ENCODE results near the gene BAIAP3. TPM values are rescaled to one million over a fixed set of nuclear protein-coding genes. Genes with fewer than 3 reads are reported as not detected.

Gene BAIAP3
- polyA plus RNA-seq, 1 donor from 2014 or later = 65.2 TPM

DNA sequence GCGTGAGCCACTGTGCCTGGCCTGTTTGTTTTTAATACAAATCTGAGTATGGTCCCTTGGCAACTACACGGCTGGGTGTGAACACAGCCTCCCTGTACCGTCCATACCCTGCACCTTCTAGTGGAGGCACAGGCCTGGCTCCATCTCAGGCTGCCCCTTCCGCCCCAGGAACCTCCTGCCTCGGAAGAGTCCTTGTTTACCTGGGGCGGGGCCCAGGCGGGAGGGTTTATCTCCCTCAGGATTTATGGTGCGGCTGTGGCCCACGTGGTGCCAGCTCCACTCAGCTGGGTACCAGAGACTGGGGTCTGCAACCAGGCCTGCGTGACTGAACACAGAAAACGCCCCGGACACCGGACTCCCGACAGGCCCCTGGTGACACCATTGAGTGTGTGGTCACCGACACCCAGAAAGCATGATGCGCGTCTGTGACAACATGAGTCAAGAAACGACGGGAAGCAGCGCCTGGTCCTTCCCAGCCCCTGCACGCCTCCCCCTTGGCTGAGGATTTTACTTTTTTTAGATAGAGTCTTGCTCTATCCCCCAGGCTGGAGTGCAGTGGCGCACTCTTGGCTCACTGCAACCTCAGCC lies 62.1 kb downstream of the BAIAP3 start:
- no peaks in the 10 kb centered on the region for H3F3A ChIP-seq (ENCODE audit: insufficient read depth, low read length, poor library complexity, severe bottlenecking)
- no peaks in the 10 kb centered on the region for H3K79me2 ChIP-seq (replicated peaks; ENCODE audit: insufficient read depth, low read length)
- H3K27me3 ChIP-seq (ENCODE audit: insufficient read depth, low read depth, low read length) = no peaks in the 10 kb centered on the region
- no peaks in the 10 kb centered on the region for H3K9me2 ChIP-seq (ENCODE audit: insufficient read depth, low read length)
- no peak overlapping the region for H3K4me2 ChIP-seq (ENCODE audit: low read length)
- no peaks in the 10 kb centered on the region for H4K20me1 ChIP-seq (ENCODE audit: insufficient read depth)
- no peak overlapping the region for H3K27ac ChIP-seq (ENCODE audit: low read length)
- H3K9ac ChIP-seq (ENCODE audit: low read length) = no peak overlapping the region
- H3K9me3 ChIP-seq (ENCODE audit: low read length) = no peaks in the 10 kb centered on the region
- no peak overlapping the region for H2AFZ ChIP-seq (ENCODE audit: low read depth, low read length)
- no peak overlapping the region for H3K4me3 ChIP-seq (ENCODE audit: low read length)
- TF ChIP-seq SMC3 (conservative IDR thresholded peaks at IDR 0.05; ENCODE audit: poor library complexity) (no peak), MXI1 (conservative IDR thresholded peaks at IDR 0.05; ENCODE audit: poor library complexity, severe bottlenecking) (no peak), RAD21 (conservative IDR thresholded peaks at IDR 0.05) (no peak), TAF1 (IDR thresholded peaks at IDR 0.05; ENCODE audit: low read depth) (no peak), POLR2AphosphoS5 (IDR thresholded peaks at IDR 0.05) (no peak), EP300 (conservative IDR thresholded peaks at IDR 0.05; ENCODE audit: poor library complexity, severe bottlenecking) (no peak), EZH2 (IDR thresholded peaks at IDR 0.05; ENCODE audit: borderline replicate concordance, insufficient read depth, low read length, poor library complexity, severe bottlenecking) (no peak)
- TF ChIP-seq, protein P1, sequence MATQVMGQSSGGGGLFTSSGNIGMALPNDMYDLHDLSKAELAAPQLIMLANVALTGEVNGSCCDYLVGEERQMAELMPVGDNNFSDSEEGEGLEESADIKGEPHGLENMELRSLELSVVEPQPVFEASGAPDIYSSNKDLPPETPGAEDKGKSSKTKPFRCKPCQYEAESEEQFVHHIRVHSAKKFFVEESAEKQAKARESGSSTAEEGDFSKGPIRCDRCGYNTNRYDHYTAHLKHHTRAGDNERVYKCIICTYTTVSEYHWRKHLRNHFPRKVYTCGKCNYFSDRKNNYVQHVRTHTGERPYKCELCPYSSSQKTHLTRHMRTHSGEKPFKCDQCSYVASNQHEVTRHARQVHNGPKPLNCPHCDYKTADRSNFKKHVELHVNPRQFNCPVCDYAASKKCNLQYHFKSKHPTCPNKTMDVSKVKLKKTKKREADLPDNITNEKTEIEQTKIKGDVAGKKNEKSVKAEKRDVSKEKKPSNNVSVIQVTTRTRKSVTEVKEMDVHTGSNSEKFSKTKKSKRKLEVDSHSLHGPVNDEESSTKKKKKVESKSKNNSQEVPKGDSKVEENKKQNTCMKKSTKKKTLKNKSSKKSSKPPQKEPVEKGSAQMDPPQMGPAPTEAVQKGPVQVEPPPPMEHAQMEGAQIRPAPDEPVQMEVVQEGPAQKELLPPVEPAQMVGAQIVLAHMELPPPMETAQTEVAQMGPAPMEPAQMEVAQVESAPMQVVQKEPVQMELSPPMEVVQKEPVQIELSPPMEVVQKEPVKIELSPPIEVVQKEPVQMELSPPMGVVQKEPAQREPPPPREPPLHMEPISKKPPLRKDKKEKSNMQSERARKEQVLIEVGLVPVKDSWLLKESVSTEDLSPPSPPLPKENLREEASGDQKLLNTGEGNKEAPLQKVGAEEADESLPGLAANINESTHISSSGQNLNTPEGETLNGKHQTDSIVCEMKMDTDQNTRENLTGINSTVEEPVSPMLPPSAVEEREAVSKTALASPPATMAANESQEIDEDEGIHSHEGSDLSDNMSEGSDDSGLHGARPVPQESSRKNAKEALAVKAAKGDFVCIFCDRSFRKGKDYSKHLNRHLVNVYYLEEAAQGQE (IDR thresholded peaks at IDR 0.05; ENCODE audit: borderline replicate concordance) = no peak
- TF ChIP-seq, protein P2, sequence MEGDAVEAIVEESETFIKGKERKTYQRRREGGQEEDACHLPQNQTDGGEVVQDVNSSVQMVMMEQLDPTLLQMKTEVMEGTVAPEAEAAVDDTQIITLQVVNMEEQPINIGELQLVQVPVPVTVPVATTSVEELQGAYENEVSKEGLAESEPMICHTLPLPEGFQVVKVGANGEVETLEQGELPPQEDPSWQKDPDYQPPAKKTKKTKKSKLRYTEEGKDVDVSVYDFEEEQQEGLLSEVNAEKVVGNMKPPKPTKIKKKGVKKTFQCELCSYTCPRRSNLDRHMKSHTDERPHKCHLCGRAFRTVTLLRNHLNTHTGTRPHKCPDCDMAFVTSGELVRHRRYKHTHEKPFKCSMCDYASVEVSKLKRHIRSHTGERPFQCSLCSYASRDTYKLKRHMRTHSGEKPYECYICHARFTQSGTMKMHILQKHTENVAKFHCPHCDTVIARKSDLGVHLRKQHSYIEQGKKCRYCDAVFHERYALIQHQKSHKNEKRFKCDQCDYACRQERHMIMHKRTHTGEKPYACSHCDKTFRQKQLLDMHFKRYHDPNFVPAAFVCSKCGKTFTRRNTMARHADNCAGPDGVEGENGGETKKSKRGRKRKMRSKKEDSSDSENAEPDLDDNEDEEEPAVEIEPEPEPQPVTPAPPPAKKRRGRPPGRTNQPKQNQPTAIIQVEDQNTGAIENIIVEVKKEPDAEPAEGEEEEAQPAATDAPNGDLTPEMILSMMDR (IDR thresholded peaks at IDR 0.05; ENCODE audit: poor library complexity, severe bottlenecking) = no peak
- H3K36me3 ChIP-seq (ENCODE audit: insufficient read depth, low read length) = no peaks in the 10 kb centered on the region

DNA sequence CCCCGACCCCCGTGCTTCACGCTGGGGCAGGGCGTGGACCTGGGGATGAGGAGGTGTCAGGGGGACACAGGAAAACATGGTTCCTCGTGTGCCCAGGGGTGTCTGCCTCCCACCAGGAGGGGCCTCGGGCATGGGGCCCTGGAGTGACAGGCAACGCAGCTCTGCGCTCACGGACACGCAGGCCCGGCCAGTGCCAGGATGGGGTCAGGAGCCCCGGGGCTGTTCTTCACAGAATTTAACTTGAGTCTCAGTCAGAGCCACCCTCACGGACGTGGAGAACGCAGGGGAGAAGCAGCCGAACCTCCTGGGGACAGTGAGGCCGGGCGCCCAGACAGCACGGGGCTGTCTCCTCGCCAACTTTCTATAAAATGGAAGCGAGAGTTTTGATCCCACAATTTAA lies 64.3 kb downstream of the BAIAP3 start:
- Histone ChIP-seq H3K9me2 (ENCODE audit: insufficient read depth, low read length) (no peaks in the 10 kb centered on the region), H3K27ac (ENCODE audit: low read length) (no peak overlapping the region), H3K27me3 (ENCODE audit: insufficient read depth, low read depth, low read length) (no peaks in the 10 kb centered on the region), H3K36me3 (ENCODE audit: insufficient read depth, low read length) (no peaks in the 10 kb centered on the region), H3F3A (ENCODE audit: insufficient read depth, low read length, poor library complexity, severe bottlenecking) (no peaks in the 10 kb centered on the region), H3K9me3 (ENCODE audit: low read length) (no peaks in the 10 kb centered on the region), H3K79me2 (replicated peaks; ENCODE audit: insufficient read depth, low read length) (no peaks in the 10 kb centered on the region), H3K9ac (ENCODE audit: low read length) (no peak overlapping the region), H4K20me1 (ENCODE audit: insufficient read depth) (no peaks in the 10 kb centered on the region), H3K4me3 (ENCODE audit: low read length) (no peak overlapping the region), H2AFZ (ENCODE audit: low read depth, low read length) (no peak overlapping the region), H3K4me2 (ENCODE audit: low read length) (no peak overlapping the region)
- TF ChIP-seq TAF1 (IDR thresholded peaks at IDR 0.05; ENCODE audit: low read depth) (no peak), RAD21 (conservative IDR thresholded peaks at IDR 0.05) (no peak), SMC3 (conservative IDR thresholded peaks at IDR 0.05; ENCODE audit: poor library complexity) (no peak), MXI1 (conservative IDR thresholded peaks at IDR 0.05; ENCODE audit: poor library complexity, severe bottlenecking) (no peak), POLR2AphosphoS5 (IDR thresholded peaks at IDR 0.05) (no peak), EP300 (conservative IDR thresholded peaks at IDR 0.05; ENCODE audit: poor library complexity, severe bottlenecking) (no peak), EZH2 (IDR thresholded peaks at IDR 0.05; ENCODE audit: borderline replicate concordance, insufficient read depth, low read length, poor library complexity, severe bottlenecking) (no peak)
- TF ChIP-seq, protein P2 (IDR thresholded peaks at IDR 0.05; ENCODE audit: poor library complexity, severe bottlenecking) = no peak
- TF ChIP-seq, protein P1 (IDR thresholded peaks at IDR 0.05; ENCODE audit: borderline replicate concordance) = no peak

All from neural cell (in vitro differentiated cells).